Epithelial cell of esophagus (primary cell): ENCODE measurements around the gene GRAP2.

Experiments
- DNase-seq: peaks from one replicate; pipeline ENCODE4 v3.0.0; 2010; ENCODE audit warnings: low read depth
- H3K4me3 ChIP-seq: 2 replicates; pipeline ENCODE4 v1.5.1; 2011; ENCODE audit warnings: mild to moderate bottlenecking, low read length, control low read depth
- CTCF ChIP-seq: IDR thresholded peaks from 2 replicates; pipeline ENCODE4 v1.5.1; 2011; ENCODE audit warnings: low read depth, mild to moderate bottlenecking, low read length, control low read depth, inconsistent platforms; ENCODE audit not compliant: insufficient read depth; ENCODE audit errors: missing control alignments

GRAP2 gene

DNA sequence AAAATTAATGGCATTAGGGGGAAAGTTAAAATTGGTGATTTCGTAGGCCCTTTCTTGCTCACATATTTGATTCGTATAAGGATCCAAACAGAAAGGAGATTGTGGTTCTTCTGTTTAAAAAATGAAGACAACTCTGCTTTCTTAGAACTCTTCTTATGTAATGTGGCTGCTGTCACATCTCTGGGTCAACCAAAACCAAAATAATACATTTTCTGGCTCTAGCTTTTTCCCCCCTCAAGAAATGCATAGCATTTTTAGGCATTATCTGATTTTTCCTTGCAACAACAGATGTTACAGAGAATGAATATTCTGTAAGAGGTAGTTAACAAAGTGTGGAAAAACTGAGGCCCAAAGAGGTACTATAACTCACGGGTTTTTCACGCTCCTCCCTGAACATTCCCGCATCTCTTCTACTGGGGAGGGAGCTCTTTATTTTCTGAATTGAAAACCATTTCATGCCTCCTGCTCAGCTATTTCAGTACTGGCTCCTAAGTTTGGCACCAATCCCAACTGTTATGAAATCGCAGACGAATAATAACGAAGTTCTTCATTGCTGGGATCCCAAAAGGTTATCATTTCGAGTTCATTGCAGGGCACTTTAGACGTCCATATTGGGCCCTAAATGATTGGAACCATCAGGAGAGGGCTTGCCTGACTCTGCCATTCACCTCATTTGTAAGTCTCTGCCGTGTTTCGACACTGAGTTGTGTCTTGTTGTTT lies 17.1 kb downstream of the GRAP2 start:
- H3K4me3 ChIP-seq = no peak overlapping the region
- no peak for TF ChIP-seq CTCF
- DNase-seq = peak; percentile 34

- no peak overlapping the region for H3K4me3 ChIP-seq
- DNase-seq = no peak
- no peak for TF ChIP-seq CTCF
Observed at GRCh38 chr22:39920134-39920743, 19.4 kb downstream of the GRAP2 start.

- no peak for TF ChIP-seq CTCF
- DNase-seq = no peak
- H3K4me3 ChIP-seq = no peak overlapping the region
Observed at GRCh38 chr22:39923696-39924095, 22.8 kb downstream of the GRAP2 start.

- no peak for TF ChIP-seq CTCF
- no peak for DNase-seq
- no peak overlapping the region for H3K4me3 ChIP-seq
Observed at GRCh38 chr22:39924286-39924685, 23.4 kb downstream of the GRAP2 start.

DNA sequence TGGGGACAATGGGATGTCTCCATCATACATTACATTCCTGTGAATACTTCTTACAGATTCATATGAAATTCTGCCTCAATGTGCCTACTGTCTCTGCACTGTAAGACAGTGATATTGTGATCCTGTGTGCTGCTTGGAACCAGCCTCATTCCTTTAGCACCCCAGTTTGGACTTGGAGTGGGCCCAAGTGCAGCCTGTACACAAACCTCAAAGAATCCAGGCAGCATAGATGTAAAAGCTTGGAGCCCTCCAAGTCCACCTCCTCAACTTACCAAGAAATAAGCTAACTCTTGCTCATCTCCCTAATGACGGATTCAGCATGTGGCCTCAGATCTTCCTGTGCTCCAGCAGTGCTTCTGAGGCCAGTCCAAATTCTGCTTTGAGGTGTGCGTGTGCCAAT lies 24.4 kb downstream of the GRAP2 start:
- TF ChIP-seq CTCF = no peak
- no peak overlapping the region for H3K4me3 ChIP-seq
- DNase-seq = no peak

GRCh38 chr22:39925909-39926679 lies 25.2 kb downstream of the GRAP2 start:
- no peak for TF ChIP-seq CTCF
- H3K4me3 ChIP-seq = no peak overlapping the region
- DNase-seq = no peak

GRCh38 chr22:39926753-39927152 lies 25.9 kb downstream of the GRAP2 start:
- H3K4me3 ChIP-seq = no peak overlapping the region
- TF ChIP-seq CTCF = no peak
- DNase-seq = no peak
